ENCODE results near the gene ZBTB17. TPM values are rescaled to one million over a fixed set of nuclear protein-coding genes. Genes with fewer than 3 reads are reported as not detected.
A peak's percentile ranks its signal among the peaks of the same experiment; 100 is the strongest.

The ZBTB17 gene
- total RNA-seq, 1 experiment from 2014 or later = 41.6 TPM

GRCh38 chr1:15953791-15954241, 22.1 kb downstream of the ZBTB17 start:
- intact Hi-C loops (cut with micrococcal nuclease; ENCODE audit: unreplicated experiment) (no loop called here), in situ Hi-C loops (cut with HindIII; ENCODE audit: low pct_unique_long_range_greater_than_20kb, low sequenced_read_pairs) (no loop called here)
- POLR2A ChIA-PET = interaction anchor here (0.6 kb wide), 2 partner anchors 136 to 166 kb away, joined by 4 to 9 read pairs; no protein-coding TSS in a partner anchor
- no peaks in the 10 kb centered on the region for H3K36me3 ChIP-seq (ENCODE audit: control insufficient read depth, insufficient read depth, low read length)
- H3K4me3 ChIP-seq (ENCODE audit: low read depth in 2 of 2, low read length in 2 of 2) = no peak overlapping the region
- no peak for DNase-seq (ENCODE audit: low read depth, low spot score)
- CTCF ChIA-PET = no interaction called here
- no peak for ATAC-seq
- no peaks in the 10 kb centered on the region for H3K27me3 ChIP-seq (ENCODE audit: control insufficient read depth, insufficient read depth, low read length)
- no peak for TF ChIP-seq REST (IDR thresholded peaks at IDR 0.05; ENCODE audit: insufficient read depth in 1 of 2, low read depth in 2 of 2, low read length in 1 of 2)
- no peak for TF ChIP-seq TCF7L2 (IDR thresholded peaks at IDR 0.05; ENCODE audit: low read depth, low read length)
- TF ChIP-seq CTCF (IDR thresholded peaks at IDR 0.05) = no peak
- no peak for TF ChIP-seq POLR2AphosphoS5 (IDR thresholded peaks at IDR 0.05; ENCODE audit: low read depth, low read length)
- TF ChIP-seq SIN3A (IDR thresholded peaks at IDR 0.05; ENCODE audit: borderline replicate concordance, insufficient read depth, low read depth, low read length) = no peak
- peaks cover 49% of the 10 kb centered on the region for H3K4me1 ChIP-seq (ENCODE audit: control insufficient read depth, insufficient read depth, low read length)
- no peaks in the 10 kb centered on the region for H3K9me3 ChIP-seq (ENCODE audit: control insufficient read depth, insufficient read depth, low read depth, low read length)
- H3K27ac ChIP-seq (ENCODE audit: low read length) = peak overlapping the region; percentile 11; the same call in 1 of the 2 replicates
- no TSS peak for BruUV-seq (replicated peaks)

GRCh38 chr1:15953294-15953771, 22.6 kb downstream of the ZBTB17 start:
- ChIA-PET POLR2A (interaction anchor here (0.6 kb wide), 2 partner anchors 136 to 166 kb away, joined by 4 to 9 read pairs; no protein-coding TSS in a partner anchor), CTCF (no interaction called here)
- Histone ChIP-seq H3K27me3 (ENCODE audit: control insufficient read depth, insufficient read depth, low read length) (no peaks in the 10 kb centered on the region), H3K4me1 (ENCODE audit: control insufficient read depth, insufficient read depth, low read length) (peaks cover 54% of the 10 kb centered on the region), H3K27ac (ENCODE audit: low read length) (peak overlapping the region; percentile 42; the same call in 1 of the 2 replicates), H3K4me3 (ENCODE audit: low read depth in 2 of 2, low read length in 2 of 2) (no peak overlapping the region), H3K36me3 (ENCODE audit: control insufficient read depth, insufficient read depth, low read length) (no peaks in the 10 kb centered on the region), H3K9me3 (ENCODE audit: control insufficient read depth, insufficient read depth, low read depth, low read length) (no peaks in the 10 kb centered on the region)
- ATAC-seq (no peak), DNase-seq (ENCODE audit: low read depth, low spot score) (no peak)
- TF ChIP-seq CTCF (IDR thresholded peaks at IDR 0.05) (no peak), POLR2AphosphoS5 (IDR thresholded peaks at IDR 0.05; ENCODE audit: low read depth, low read length) (no peak), SIN3A (IDR thresholded peaks at IDR 0.05; ENCODE audit: borderline replicate concordance, insufficient read depth, low read depth, low read length) (no peak), REST (IDR thresholded peaks at IDR 0.05; ENCODE audit: insufficient read depth in 1 of 2, low read depth in 2 of 2, low read length in 1 of 2) (no peak), TCF7L2 (IDR thresholded peaks at IDR 0.05; ENCODE audit: low read depth, low read length) (no peak)
- BruUV-seq (replicated peaks) = no TSS peak
- in situ Hi-C loops (cut with HindIII; ENCODE audit: low pct_unique_long_range_greater_than_20kb, low sequenced_read_pairs) = no loop called here
- intact Hi-C loops (cut with micrococcal nuclease; ENCODE audit: unreplicated experiment) = no loop called here

Data from Panc1 (cell line).